Urothelium cell line (cell line): ENCODE results near the gene SLC35A2.
"Not testable (repeated sequence)": the region's sequence is repeated elsewhere in the genome, so short reads cannot be mapped to it uniquely, and the experiment has no call there.

Experiments
- DNase-seq: peaks from one replicate; pipeline ENCODE4 v3.0.0; 2011; ENCODE audit warnings: low spot score, mixed read lengths
- FAIRE-seq: peaks from 2 replicates; lab custom pipeline; 2011; peaks lifted over from hg19 to GRCh38; lab: Jason Lieb, UNC

The SLC35A2 gene

DNA sequence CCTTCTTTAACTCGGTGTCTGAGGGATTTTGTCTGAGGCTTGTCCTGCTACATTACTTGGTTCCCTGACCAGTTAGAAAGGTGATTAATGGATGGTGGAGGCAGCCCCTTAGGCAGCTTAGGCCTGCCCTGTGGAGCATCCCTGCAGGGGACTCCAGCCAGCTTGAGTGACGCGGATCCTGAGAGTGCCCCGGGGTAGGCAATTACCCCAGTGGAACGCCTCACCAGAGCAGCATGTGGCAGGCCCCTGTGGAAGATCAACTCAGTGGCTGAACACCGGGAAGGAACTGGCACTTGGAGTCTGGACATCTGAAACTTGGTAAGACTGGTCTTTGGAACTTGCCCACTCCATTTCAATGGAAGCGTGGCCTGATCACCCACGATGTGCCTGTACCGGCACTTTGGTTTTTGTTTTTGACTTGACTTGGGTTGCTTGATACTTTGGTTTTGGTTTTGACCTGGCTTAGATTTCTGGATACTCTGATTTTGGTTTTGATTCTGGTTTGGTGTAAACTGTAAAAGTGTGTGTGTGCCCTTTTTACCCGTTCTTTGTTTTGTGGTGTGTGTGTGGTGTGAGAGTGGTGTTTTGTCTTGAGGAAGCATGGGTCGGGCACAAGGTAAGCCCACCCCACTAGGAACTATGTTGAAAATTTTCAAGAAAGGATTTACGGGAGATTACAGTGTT is 57.2 kb downstream of the SLC35A2 start:
- DNase-seq, FAIRE-seq: not testable (repeated sequence)

DNA sequence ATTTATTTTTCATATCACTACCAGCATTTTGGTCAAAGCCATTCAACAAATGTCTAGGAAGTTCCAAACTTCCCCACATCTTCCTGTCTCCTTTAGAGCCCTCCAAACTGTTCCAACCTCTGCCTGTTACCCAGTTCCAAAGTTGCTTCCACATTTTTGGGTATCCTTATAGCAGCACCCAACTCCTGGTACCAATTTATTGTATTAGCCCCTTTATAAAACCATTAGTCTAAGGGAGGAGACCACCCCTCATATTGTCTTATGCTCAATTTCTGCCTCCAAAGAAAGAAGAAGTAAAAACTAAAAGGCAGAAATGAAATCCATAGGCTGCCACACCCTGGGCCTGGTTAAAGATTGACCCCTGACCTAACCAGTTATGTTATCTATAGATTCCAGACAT is 58.0 kb downstream of the SLC35A2 start:
- FAIRE-seq, result not testable (repeated sequence)

More for the DNA sequence above, 58.0 kb downstream of the SLC35A2 start:
- DNase-seq, result not testable (repeated sequence)
